D721Med (cell line): ENCODE results near the gene LY6G5B.

Experiments
- DNase-seq: peaks from one replicate; pipeline ENCODE4 v3.0.0; 2011; ENCODE audit warnings: low spot score; ENCODE audit not compliant: insufficient read length
- FAIRE-seq: peaks from 2 replicates; lab custom pipeline; 2011; peaks lifted over from hg19 to GRCh38; lab: Jason Lieb, UNC
- CTCF ChIP-seq: IDR thresholded peaks from 2 replicates; pipeline ENCODE4 v1.5.1; 2012; ENCODE audit warnings: mild to moderate bottlenecking, control low read depth; ENCODE audit not compliant: insufficient read depth; ENCODE audit errors: missing control alignments

The LY6G5B gene

DNA sequence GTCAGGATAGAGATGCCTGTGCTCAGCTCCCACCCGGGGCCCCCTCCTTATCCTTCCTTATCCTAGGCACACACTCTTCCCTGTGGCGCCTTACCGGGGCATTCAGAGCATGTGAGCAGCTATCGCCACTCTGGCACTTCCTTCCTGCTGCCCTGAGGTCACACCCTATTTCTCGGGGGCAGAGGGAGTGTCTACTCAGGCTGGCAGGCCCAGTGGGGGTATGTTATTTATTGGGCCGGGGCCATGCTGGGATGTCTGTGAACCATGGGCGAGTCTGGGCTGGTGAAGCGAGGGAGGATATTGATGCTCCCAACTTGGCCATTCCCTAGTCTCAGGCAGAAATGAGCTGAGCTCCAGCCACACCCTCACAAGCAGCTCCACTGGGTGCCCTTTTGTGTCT, 41.5 kb downstream of the LY6G5B start:
- FAIRE-seq: no peak
- no peak for DNase-seq
- TF ChIP-seq CTCF: no peak

DNA sequence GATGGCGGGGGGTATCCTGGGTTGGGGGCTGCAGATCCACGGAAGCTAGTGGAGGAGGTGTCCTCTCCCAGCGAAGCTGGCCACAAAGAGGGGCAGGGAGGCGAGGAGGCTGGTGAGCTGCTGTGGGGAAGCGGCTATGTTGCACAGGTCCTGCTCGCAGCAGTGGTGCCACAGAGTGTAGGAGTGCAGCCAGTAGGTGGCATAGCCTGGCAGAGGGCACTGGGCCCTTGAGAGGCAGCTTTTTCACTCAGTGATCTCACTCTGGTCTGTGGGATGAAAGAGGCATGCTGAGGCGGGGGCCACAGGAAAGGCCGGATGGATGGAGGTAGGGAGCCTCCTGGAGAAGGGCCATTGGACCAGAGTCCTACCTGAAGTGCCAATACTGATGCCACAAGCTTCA, 42.5 kb downstream of the LY6G5B start:
- FAIRE-seq (no peak), DNase-seq (no peak)
- no peak for TF ChIP-seq CTCF

- FAIRE-seq (no peak), DNase-seq (no peak)
- no peak for TF ChIP-seq CTCF
Observed at GRCh38 chr6:31713465-31713864, 43.7 kb downstream of the LY6G5B start.

DNA sequence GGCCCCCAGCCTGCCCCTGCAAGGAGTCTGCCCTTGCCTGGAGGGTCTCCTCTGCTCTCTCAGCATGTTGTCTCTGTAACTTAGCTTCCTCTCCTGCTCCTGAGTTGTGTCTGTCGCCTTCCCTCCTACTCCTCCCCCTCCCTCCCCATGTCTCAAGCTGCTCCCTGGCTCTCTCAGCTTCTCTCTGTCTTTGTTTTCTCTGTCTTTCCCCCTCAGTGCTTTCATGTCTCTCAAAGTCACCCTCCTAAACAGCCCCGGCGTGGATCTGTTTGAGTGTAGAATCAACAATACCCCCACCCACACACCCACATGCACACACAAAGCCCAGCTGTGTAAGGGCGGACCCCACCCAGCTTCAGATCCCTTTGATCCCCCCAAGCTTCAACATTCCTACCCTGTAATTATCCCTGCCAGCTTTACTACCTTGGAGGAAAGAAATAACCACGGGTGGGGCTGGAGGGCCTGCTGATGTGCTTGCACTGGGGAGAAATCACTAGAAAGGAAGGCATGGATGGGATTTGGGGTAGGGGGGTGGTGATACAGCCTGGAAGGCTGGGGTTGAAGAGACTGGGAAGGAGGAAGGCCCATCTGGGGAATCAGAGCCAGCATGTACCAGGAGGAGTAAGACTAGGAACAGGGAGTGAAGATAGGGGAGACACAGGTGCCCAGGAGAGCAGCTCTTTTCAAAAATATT, 44.4 kb downstream of the LY6G5B start:
- TF ChIP-seq CTCF: no peak
- DNase-seq (no peak), FAIRE-seq (no peak)

GRCh38 chr6:31715022-31715958, 45.5 kb downstream of the LY6G5B start, which contains the start of gene LY6G6D:
Gene LY6G6D, plus strand, starts transcription at chr6:31715348. Its CDS starts 8 bp downstream, at chr6:31715356.
- no peak for FAIRE-seq
- no peak for TF ChIP-seq CTCF
- no peak for DNase-seq

DNA sequence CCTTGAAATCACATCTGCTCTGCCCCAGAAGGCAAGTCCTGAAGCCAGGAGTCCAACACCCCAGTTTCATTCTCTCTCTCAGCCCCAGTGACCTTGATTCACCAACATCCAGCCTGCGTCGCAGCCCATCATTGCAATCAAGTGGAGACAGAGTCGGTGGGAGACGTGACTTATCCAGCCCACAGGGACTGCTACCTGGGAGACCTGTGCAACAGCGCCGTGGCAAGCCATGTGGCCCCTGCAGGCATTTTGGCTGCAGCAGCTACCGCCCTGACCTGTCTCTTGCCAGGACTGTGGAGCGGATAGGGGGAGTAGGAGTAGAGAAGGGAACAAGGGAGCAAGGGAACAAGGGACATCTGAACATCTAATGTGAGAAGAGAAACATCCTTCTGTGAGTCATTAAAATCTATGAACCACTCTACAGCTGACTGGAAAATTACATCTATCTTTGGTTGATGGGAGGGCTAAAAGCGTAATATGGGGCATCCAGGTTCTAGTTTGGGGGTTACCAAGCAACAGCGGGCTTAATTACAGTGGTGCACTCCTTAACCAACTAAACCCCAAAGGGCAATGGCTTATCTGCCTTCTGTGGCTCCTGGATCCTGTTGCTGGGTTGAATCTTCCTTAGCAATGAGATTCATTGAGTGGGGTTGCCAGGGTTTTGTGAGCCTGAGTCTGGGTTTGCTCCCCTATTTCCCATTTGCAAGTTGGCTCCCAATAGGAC, 47.9 kb downstream of the LY6G5B start:
- FAIRE-seq: no peak
- TF ChIP-seq CTCF: no peak
- no peak for DNase-seq
